ENCODE results near the gene HPCA. TPM values are rescaled to one million over a fixed set of nuclear protein-coding genes. Genes with fewer than 3 reads are reported as not detected.
A peak's percentile ranks its signal among the peaks of the same experiment; 100 is the strongest.

Gene HPCA
- total and polyA plus RNA-seq, 11 donors = 0.29 TPM; not detected in 10

- DNase-seq (no peak), ATAC-seq (no peak)
- H3K4me1 ChIP-seq = peaks cover 0 to 51% (median 17%) of the 10 kb centered on the region in 12 donors
- no peaks in the 10 kb centered on the region for H3K36me3 ChIP-seq
- H3K27me3 ChIP-seq = peaks cover 0 to 25% (median 0%) of the 10 kb centered on the region in 9 donors
- H3K4me3 ChIP-seq = no peak overlapping the region
- TF ChIP-seq POLR2A (IDR thresholded peaks at IDR 0.05) (no peak), CTCF (IDR thresholded peaks at IDR 0.05) (no peak)
- intact Hi-C loops (cut with DNase I) = loop anchor here in 9 of 10 donors (2.0 to 10.0 kb wide), 7 partner anchors 46 to 469 kb away; partner anchors contain the start of genes S100PBP (in 5 of the 9), YARS1 (in 5 of the 9) and AZIN2 (in 1 of the 9)
- no peak overlapping the region for H3K27ac ChIP-seq
- no peaks in the 10 kb centered on the region for H3K9me3 ChIP-seq
- 87 to 89% (median 88%) methylated on average over 5 of the region's 5 CpGs for WGBS, 4 donors
Observed at GRCh38 chr1:32873484-32873883, 12.8 kb upstream of the HPCA start.

- 80 to 83% (median 81%) methylated on average over 5 of the region's 5 CpGs for WGBS, 4 donors
Observed at GRCh38 chr1:32874860-32875752, 11.2 kb upstream of the HPCA start.

GRCh38 chr1:32876341-32877210 lies 9.7 kb upstream of the HPCA start:
- intact Hi-C loops (cut with DNase I) = loop anchor here in 9 of 10 donors (1.0 to 10.0 kb wide), 7 partner anchors 162 to 472 kb away; partner anchors contain the start of gene AZIN2 (in 1 of the 9)
- WGBS, 4 donors = 38 to 68% (median 53%) methylated on average over 8 to 16 of the region's 16 CpGs
- peaks cover 0 to 49% (median 16%) of the 10 kb centered on the region in 12 donors for H3K4me1 ChIP-seq
- peaks cover 0 to 12% (median 0%) of the 10 kb centered on the region in 9 donors for H3K27me3 ChIP-seq
- ATAC-seq (peak; percentile 16 to 69 (median 56)), DNase-seq (peak in 4 of 5 donors; percentile 55 to 80 (median 62))
- no peaks in the 10 kb centered on the region for H3K36me3 ChIP-seq
- no peaks in the 10 kb centered on the region for H3K9me3 ChIP-seq
- TF ChIP-seq POLR2A (IDR thresholded peaks at IDR 0.05) = no peak
- TF ChIP-seq CTCF (IDR thresholded peaks at IDR 0.05) = peak; percentile 51 to 90 (median 82)
- no peak overlapping the region for H3K4me3 ChIP-seq
- no peak overlapping the region for H3K27ac ChIP-seq

More at GRCh38 chr1:32874860-32875752, 11.2 kb upstream of the HPCA start:
- no peaks in the 10 kb centered on the region for H3K9me3 ChIP-seq
- peaks cover 0 to 51% (median 18%) of the 10 kb centered on the region in 12 donors for H3K4me1 ChIP-seq
- H3K27ac ChIP-seq = no peak overlapping the region
- H3K27me3 ChIP-seq = peaks cover 0 to 23% (median 0%) of the 10 kb centered on the region in 9 donors
- TF ChIP-seq POLR2A (IDR thresholded peaks at IDR 0.05) (no peak), CTCF (IDR thresholded peaks at IDR 0.05) (no peak)
- H3K4me3 ChIP-seq = no peak overlapping the region
- no peak for DNase-seq
- intact Hi-C loops (cut with DNase I) = loop anchor here (5.0 to 10.0 kb wide), 7 partner anchors 48 to 470 kb away; partner anchors contain the start of genes S100PBP (in 5 of the 10), YARS1 (in 5 of the 10) and AZIN2 (in 1 of the 10)
- no peak for ATAC-seq
- H3K36me3 ChIP-seq = no peaks in the 10 kb centered on the region

Data from heart left ventricle (tissue), 16 donors.